GM21447 (cell line): ENCODE measurements around the gene RSPO3.

Source experiments
- ATAC-seq: cut with Tn5 transposase; IDR thresholded peaks from one replicate; pipeline ENCODE4 v1.9.1; 2021; ENCODE audit not compliant: unreplicated experiment

RSPO3 gene

DNA sequence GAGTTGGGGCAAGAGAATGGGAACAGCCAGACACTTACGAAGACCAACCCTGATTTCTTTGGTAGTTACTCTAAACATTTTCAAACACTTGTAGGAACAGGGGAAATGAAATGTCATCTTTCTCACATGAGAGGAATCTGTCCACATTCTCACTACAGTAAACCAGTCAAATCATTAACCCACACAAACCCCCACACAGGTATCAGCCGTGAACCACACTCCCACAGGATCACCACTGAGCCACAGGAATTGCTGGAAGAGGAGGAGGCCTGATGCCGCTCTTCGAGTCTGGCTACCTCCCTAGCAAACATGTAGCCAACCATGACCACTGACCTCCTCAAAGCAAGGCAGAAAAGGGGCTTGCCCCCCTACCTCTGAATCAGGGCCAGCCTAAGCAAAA is 6.9 kb upstream of the RSPO3 start:
- ATAC-seq, result no peak

DNA sequence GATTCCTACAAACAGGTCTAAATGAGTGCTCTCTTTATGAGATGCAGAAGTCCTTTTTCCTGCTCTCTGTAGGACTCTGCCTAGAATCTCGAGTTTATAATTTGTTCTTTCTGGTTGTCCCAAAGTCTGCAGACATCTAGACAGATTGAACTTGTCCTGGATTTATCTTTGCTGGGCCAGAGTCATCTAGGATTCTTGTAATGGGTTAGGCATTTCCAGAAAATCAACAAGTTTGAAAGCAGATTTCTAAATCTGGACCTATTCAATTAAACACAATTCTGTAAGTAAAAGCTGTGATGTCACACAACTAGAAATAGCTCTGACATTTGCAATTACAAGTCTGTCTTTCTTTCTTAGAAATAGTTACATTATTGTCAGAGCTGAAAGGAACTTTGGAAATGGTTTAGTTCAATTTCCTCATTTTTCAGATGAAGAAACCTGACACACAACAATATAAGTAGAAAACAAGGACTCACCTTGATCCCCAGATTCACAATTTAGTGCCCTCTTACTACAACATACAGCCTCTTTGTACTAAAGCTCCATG is 4.2 kb upstream of the RSPO3 start:
- ATAC-seq, result no peak

DNA sequence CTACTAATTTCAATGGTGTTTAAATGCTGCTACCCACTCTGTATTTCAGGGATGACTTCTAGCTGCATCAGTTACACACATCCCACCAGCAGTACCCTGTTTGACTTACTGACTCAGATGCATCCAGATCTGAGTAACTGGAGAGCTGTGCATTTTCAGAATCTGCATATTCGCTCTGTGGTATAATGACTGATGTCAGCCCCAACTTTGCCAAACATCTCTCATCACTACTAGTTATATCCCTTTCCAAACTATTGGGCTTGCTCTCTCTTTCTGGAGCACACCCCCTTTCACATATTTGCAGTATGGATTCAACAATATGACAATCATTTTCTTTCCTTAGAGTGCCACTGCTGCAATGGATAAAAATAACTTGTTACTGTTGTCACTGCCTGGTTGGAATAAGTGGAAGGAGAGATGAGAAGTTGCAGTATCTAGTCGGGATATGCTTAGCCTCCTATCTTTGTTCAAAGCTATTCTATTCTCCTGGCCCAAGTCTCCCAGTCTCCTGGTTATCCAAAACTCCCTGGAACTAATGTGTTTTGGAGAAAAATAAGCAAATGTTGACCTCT is 3.3 kb upstream of the RSPO3 start:
- ATAC-seq, result no peak

DNA sequence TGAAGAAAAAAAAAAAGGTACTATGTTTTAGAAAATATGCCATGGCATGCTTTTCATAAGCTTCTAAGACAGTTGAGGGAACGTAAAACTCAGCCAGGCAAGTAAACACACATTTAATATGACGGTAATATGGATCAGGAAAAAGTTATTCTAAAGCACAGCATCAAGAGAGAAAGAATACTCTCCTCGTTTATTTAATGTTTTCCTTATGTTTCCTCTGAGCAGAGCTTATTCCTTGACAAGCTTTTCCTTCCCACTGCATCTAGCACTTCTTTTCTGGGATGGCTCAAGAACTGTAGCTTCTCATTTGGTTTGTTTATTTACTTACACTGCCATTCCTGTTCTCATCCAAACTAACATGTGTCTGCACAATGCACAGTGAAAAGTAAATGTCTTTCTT is 2.7 kb upstream of the RSPO3 start:
- no peak for ATAC-seq

DNA sequence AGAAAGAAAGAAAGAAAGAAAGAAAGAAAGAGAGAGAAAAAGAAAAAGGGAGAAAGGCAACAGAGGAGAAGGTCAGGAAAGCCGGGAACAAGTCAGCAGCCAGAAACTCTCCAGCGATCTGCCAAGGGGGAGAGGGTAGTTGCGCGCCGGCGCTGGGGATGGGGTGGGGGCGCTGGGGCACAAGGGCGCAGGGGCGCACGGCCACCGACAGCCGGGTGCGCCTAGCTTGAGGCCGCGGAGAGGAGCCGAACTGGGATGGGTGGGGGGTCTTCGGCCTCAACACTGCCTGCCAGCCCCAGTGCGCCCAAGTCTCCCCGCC is 533 bp upstream of the RSPO3 start:
- no peak for ATAC-seq

DNA sequence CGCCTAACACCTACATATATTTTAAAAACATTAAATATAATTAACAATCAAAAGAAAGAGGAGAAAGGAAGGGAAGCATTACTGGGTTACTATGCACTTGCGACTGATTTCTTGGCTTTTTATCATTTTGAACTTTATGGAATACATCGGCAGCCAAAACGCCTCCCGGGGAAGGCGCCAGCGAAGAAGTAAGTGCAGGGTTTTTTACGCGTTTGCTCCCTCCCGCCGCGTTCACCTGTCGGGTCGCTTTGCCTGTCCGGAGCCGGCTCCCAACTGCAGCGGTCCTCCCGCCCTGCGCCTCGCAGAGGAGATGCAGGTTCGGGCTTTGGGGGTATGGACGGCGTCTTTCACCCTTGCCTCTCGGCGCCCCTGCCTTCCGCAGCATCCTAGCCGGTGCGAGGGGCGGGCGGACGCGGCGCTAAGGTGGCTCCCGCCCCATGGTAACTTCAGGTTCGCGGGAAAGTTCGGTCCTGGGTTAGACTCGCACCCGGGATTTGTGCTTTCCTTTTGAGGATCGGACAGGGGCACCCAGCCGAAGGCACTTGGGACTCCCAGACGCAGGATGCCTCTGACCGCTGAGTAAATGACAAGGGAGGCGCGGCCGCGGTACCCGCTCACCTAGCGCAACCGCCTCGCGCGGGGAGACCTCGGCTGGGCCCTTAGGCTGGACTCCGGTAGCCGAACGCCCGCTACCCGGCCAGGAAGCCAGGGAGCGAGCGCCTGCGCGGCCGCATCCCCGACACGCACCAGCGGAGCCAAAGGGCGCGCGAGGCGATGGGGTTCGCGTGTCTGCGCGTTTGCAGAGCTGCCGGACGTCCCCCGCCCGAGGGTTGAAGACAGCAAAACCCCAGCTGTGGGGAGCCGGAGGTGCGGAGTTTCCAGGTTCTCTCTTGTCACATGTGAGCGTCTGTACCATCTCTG is 891 bp downstream of the RSPO3 start:
- peak; percentile 40 for ATAC-seq

DNA sequence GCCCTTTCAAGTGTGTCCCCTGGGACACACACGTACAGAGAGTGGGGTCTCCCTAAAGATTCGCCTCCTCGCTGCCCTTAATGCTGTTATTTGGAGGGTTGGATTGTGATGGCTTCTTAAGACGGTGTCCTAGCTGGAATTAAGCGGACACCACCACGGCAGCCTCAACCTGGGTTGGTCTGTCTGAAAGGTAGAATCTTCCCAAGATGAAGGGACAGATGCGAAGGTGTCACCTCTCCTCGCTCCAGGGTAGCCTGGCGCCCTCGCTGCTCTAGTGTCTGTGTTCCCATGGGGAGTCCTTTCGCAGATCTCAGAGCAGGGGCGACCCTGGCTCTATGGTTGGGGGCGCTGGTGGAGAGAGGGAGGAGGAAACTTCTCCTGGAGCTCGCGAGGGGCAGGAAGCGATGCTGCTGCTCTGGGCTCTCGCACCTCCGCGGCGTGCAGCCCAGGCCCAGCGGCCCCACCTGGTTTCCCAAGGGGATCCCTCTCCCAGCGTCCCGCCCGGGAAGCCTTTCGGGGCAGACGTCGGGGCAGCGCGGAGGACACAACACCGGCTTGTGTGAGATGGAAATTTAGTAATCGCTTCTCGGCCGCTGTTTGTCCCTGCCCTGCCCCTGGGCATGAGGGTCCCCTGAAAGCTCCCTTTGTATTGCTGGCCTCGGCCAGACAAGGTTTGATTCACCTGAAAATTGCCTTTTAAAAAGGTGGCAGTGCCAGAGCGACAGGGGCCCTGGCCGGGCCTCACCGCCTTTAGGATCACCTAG is 1.7 kb downstream of the RSPO3 start:
- ATAC-seq, result peak; percentile 2

DNA sequence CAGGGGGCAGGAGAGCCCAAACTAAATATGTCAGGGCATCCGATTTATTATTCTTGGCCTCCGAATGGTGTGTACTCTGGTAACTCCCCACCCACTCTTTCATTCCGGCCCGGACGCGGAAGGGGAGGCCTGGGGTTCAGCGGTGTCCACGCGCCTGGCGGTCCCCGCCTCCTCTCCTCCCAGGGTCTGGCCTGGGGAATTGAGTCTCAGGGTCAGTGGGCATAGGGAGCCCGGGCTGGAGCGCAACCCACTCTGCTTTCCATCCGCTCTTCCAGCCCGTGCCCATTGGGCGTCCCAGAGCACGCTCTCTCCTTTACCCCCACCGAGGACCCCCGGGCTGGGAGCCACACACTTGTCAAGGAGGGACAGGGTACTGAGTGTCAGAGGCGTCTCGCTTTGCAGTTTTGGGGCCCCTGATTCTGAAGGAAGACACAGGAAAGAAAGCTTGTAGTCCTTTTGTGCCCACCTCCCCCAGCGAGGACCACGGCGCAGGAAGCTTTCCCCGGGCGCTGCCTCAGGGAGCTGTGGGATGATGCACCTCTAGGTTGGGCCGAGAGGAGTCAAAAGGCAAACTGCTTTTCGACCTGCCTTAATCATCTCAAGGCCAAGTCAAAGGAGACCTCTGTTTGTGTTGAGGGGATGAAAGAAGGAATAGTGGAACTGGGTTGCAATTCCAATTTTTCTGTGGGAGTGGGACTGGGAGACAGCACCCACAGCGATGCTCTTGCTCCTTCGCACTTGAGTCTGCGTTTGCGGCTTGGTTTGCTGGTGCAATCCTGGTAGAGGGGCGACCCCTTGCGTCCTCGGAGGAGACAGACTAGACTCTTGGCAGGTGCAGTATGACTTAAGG is 2.5 kb downstream of the RSPO3 start:
- ATAC-seq, result peak; percentile 87

DNA sequence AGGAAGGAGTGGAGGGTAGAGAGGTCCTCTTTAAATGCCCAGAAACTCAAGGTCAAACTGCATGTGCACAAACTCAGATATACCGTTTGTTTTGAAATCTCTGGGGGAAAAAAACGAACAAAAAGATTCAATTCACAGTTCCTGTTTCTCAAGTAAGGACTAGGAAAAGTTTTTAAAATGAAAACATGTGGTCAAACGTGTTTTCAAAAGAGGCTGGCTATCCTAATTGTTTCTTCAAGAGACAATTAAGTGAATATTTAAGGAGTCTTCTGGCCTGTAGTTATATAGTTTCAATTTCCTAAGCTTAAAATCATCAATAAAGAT is 3.1 kb downstream of the RSPO3 start:
- no peak for ATAC-seq

DNA sequence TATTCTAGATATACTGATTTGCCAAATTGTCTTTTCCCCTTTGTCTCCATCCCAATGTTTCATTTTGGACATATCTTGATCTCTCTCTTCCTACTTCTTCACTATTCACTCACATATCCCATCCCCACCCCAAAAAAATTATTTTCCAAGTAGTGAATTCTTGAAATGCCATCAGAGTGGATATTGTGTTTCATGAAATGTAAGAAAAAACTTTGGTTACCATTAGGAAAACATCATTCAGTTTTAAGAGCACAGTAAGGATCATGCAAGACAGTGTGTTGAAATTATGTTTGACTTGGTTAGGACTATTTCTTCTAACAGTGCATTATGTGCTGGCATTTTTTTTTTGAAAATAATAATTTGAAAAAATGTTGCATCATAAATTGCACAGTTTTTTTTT is 5.7 kb downstream of the RSPO3 start:
- ATAC-seq, result no peak

DNA sequence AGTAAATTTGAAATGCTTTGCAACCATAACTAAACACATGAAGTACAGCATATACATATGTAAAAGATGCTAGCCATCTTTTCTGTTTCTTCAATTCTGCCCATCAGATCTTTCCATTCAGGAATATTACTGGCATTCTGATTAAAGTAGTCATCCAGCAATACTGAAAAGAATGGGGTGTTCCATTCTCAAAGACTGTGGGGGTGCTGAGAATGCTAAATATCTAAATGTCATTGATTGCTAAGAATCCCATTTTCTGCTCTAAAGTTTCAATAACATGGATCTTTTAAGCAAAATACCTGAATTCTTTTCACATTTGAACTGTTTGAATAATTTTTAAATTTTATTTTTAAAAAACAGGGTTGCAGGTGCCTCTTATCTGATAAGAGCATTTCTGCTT is 6.2 kb downstream of the RSPO3 start:
- ATAC-seq, result no peak

DNA sequence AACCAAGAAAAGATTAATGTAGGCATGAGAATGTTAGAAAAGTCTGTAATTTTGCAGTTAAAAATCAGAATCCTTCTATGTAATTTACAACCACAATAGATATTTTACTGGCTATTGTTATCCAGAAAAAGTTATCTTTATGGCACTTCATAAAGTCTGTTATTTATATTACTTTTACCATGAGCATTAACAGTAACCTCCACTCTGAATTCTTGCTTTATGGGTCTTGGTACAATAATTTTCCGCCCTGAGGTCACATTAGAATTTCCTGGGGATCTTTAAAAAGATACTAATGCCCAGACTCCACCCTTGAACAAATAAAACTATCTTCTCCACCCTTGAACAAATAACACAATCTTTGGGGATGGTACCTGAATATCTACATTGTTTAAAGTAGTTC is 9.6 kb downstream of the RSPO3 start:
- ATAC-seq, result no peak

DNA sequence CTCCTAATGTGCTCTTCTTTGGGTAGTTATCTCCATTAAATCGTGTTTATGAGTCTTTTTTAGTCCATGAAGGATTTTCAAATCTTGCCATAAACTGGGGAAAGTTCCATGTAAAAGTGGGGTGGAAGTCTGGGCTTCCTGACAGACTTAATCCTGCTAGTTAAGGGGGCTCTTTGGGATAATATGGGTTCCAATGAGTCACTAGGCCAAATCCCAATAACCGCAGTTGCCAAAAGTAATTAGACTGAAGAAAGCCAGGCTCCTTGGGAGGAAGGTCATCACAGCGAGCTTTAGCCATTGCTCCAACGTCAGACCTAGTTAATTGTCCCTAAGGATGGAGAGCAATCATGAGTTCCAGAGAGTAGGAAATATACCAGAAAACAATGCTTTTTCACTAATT is 10.8 kb downstream of the RSPO3 start:
- no peak for ATAC-seq

DNA sequence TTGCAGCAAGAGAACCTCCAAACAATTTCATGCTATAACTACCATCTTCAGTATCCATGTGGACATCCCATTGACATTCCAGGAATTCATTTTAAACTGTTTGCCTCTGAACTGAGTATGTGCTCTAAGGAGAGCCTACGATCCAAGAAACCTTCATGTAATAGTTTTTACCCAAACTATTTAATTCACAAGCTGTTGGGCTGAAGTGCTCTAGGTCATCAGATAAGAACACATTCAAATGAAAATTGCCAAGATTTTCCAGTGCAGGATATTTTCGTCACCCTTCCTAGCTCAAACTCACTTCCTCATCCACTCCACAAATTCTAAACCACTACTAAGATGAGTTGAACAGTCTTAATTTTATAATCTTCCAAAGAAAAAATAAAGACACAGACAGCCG is 12.8 kb downstream of the RSPO3 start:
- ATAC-seq, result no peak

DNA sequence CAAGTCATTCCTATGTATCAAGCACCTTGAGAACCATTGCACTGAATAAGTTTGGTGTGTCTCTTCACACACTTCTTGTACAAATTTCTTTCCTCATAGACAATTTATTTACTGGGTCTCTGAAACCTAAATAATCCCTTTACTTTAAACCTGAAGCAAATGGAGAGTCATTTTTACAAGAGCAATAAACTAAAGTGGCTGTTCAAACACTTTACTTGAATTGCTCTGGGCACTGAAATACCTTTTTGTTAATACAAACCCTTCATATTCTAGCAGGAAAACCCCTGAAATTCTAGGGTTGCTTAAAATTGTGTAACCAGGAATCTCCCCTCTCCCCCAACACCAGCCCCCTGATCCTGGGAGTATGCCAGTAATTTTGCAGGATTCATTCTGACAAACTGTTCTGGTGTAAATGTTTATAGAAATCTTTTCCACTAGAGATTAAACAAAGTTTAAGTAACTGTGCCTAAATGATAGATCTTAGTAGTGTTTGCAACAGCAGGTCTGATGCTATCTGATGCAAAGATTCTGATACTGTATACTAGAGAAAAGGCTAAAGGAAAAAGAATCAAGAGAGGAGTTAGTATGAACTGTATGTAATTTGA is 13.4 kb downstream of the RSPO3 start:
- ATAC-seq, result no peak

DNA sequence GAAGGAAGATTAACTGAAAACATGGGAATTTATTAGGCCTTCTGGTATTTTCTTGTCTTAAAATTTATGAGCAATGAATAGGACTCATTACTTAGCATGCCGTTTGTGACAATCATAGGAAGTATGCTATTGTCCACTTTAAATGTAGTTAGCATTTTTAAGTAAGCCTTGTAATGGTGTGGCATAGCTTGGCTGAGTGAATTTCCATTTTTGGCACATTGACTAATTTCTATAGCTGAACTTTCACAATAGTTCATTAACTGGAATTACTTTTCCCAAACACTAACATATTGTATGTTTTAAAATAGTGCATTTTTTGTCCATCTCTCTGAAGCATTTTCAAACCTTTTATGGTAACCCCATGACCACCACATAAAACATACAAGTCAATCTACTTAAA is 15.7 kb downstream of the RSPO3 start:
- no peak for ATAC-seq

DNA sequence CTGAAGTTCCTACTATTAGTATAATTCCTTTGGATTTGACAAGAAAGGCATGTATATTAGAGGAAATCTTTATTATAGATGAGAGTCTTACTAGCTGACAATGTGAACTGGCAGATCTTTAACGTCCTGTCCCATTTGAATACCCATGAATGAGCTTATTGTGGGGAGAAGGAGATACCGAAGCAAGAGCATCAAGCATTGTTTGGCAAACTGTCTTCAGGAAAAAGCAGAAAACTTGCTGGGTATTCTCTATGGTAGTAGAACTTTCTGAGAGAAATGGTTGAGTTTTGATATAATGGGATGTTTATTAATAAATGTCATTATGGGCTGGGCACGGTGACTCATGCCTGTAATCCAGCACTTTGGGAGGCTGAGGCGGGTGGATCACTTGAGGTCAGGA is 18.3 kb downstream of the RSPO3 start:
- ATAC-seq, result no peak

DNA sequence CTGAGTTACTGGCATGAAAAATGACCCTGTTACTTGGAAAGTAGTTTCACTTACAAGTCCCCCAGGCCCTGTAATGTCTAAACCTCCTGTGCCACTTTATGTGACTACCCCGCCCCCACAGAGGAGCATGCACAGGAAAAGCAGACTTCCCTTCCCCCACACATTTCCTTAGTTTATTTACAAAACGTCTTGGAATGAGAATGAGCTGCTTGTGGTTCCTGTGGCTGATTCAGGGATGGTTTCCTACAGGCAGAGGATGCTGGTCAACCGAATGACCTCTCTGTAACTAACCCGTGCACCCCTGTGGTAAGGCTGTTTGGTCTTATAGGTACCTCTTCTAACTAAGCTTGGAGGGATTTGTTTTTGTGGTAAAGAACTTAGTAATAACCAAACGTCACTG is 28.5 kb downstream of the RSPO3 start:
- no peak for ATAC-seq

DNA sequence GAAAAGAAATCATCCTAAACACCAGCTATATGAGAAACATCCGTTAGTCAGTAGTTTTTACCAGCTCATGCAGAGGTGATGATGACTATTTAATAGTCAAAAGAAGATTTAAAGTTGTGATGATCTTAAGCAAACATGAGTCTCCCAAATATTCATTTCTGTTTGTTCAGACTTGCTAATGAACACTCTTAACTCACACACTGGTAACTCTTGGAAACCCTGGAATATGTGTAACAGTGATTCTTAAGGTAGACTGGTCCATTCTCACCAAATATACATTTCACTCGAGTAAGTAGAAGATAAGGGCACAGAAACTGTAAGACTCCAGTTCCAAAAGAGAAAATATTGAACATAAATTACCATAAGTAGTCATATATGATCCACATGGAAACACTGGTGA is 29.1 kb downstream of the RSPO3 start:
- no peak for ATAC-seq

DNA sequence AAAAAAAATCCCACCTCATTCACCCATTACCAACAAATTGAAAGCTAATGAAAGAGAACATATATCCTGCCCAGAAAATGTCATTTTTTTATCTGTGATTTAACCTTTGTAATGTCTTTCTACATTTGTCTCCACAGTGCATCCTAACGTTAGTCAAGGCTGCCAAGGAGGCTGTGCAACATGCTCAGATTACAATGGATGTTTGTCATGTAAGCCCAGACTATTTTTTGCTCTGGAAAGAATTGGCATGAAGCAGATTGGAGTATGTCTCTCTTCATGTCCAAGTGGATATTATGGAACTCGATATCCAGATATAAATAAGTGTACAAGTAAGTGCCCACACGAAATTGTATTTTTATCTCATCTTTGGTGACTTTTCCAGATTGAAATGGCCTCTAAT is 30.0 kb downstream of the RSPO3 start:
- ATAC-seq, result no peak

DNA sequence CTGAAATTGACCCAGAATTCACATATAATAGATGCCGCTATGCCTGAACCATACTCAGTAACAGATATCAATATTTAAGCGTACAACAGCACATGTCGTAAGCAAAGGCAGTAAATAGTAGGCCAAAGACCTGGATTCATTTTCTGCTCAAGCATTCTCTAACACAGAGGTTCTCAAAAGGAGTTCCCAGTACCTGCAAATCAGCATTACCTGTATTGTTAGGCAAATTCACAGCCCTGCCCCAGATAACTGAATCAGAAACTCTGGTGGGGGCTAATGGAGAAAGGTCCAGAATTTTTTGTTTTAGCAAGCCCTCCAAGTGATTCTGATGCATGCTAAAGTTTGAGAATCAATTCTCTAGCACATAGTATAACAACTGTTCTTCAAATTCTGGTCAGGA is 36.0 kb downstream of the RSPO3 start:
- no peak for ATAC-seq
